Stomach (tissue), 9 donors: ENCODE measurements around the gene CABP2. TPM values are rescaled to one million over a fixed set of nuclear protein-coding genes. Genes with fewer than 3 reads are reported as not detected.

Experiments
- DNase-seq, 2 donors: peaks; one replicate each; pipeline versions ENCODE4 v3.0.0 to v3.0.0-alpha.2; 2013 to 2019
- H3K27ac ChIP-seq, 5 donors: fragments of 200-600 bp in 4 of 5; sonication (generic) in 4 of 5; one replicate each; pipeline ENCODE4 v1.5.1; 2013 to 2019; ENCODE audit warnings: mild to moderate bottlenecking in 1 of 5, moderate library complexity in 1 of 5
- H3K27me3 ChIP-seq, 3 donors: fragments of 200-600 bp; sonication (generic); one replicate each; pipeline ENCODE4 v1.5.1; 2017 to 2019; ENCODE audit warnings: mixed run types in 1 of 3
- H3K36me3 ChIP-seq, 4 donors: fragments of 200-600 bp; sonication (generic); 1 replicate in 3 of 4; 2 replicates in 1 of 4; pipeline ENCODE4 v1.5.1; 2016 to 2019
- H3K4me1 ChIP-seq, 4 donors: fragments of 200-600 bp; sonication (generic); one replicate each; pipeline ENCODE4 v1.5.1; 2016 to 2019
- H3K4me3 ChIP-seq, 4 donors: fragments of 200-600 bp; sonication (generic) in 3 of 4; one replicate each; pipeline ENCODE4 v1.5.1; 2016 to 2019; ENCODE audit warnings: mild to moderate bottlenecking in 1 of 4
- H3K9me3 ChIP-seq, 4 donors: fragments of 200-600 bp; sonication (generic); one replicate each; pipeline ENCODE4 v1.5.1; 2016 to 2019
- CTCF ChIP-seq, 7 experiments: fragments of 450-650 bp in 4 of 7; fragments of 200-600 bp in 3 of 7; sonication (generic) in 3 of 7; IDR thresholded peaks; one replicate each; pipeline ENCODE4 v1.5.1; 2016 to 2019; ENCODE audit warnings: antibody characterized with exemption in 7 of 7, control low read depth in 2 of 7, mild to moderate bottlenecking in 1 of 7
- EP300 ChIP-seq: sonication (generic); formaldehyde crosslinking; IDR thresholded peaks from one replicate; pipeline ENCODE4 v1.6.1; 2017; ENCODE audit warnings: antibody characterized with exemption
- POLR2A ChIP-seq, 4 donors: fragments of 450-650 bp; IDR thresholded peaks; one replicate each; pipeline ENCODE4 v1.6.1; 2016; ENCODE audit warnings: antibody characterized with exemption in 4 of 4, control low read depth in 2 of 4, mild to moderate bottlenecking in 1 of 4, moderate library complexity in 1 of 4
- POLR2AphosphoS5 ChIP-seq, 3 donors: sonication (generic); formaldehyde crosslinking; IDR thresholded peaks; one replicate each; pipeline ENCODE4 v1.6.1; 2016; ENCODE audit warnings: antibody characterized with exemption in 3 of 3
- WGBS, 5 donors: extraction: QIAGEN DNeasy Blood & Tissue Kit in 3 of 5; methylation state at CpG; one replicate each; pipeline versions ENCODE4 v1.1.5 to v1.1.7; 2013 to 2018; 5-methylcytosine and 5-hydroxymethylcytosine counted together
- intact Hi-C: fragments of 100-400 bp; cut with DNase I; formaldehyde crosslinking; loops from one replicate; pipeline ENCODE4 v1.15.1; 2023; ENCODE audit warnings: low total_unique reads
- polyA plus RNA-seq, 3 donors: library from polyadenylated mRNA; stranded (reverse); fragments of 200-250 nt; gene quantifications; one replicate each; pipeline ENCODE4 v1.2.3, GENCODE V29; 2013
- total RNA-seq, 5 donors: library from RNA; depleted of rRNA; stranded (reverse); fragments of >200 nt; gene quantifications; one replicate each; pipeline versions ENCODE4 v1.1.0 to v1.2.3, GENCODE V29; 2014 to 2016
- donor health status: healthy with polysubstance abuse.
- donor health status: Bipolar disorder and iron deficiency.
- donor health status: healthy.

The CABP2 gene
- total and polyA plus RNA-seq, 8 donors, result not detected

DNA sequence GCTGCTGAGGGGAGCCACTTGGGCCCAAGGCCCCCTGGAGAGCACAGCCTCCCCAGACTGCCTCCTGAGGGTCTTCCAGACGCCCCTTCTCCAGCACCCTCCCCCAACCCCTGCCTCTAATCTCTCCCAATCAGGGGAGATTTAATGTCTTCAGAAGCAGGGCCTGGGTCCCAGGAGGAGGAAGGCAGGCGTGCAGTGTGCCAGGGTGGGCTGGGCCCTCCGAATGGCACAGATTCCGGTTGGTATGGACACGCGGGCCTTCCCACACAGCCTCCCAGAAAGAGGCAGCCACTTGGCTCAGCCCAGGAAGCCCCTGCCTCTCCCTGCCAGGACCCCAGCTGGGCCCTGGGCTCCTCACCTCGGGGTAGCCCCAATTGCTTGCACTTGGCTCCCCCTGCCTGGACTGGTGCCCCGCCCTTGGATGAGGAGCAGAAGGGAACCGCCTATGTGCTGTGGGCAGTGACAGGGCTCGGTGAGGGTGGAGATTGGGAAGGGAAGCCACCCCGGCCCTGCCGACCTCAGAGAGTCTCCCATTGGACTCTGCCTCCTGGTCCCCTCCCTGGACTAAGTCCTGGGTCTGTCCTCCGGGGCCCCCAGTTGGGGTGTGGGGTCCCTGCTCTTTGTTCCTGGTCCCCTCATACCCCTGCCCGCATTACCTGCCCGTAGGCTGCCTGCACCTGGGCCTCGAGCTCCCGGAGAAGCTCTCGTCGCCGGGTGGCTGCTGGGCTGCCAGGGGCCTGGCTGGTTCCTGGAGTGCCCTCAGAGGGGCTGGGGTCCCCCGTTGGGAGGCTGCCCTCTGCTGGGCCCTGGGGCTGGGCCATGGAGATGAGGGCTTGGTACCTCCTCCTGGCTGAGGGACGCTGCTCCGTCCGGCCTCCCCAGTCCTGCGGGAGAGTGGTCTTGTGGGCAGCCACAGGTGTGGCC is 572 bp upstream of the CABP2 start:
- 76 to 83% (median 78%) methylated on average over 15 to 25 of the region's 25 CpGs for WGBS, 5 donors
- DNase-seq, result no peak
- H3K4me1 ChIP-seq, result no peaks in the 10 kb centered on the region
- intact Hi-C loops, result no loop called here
- no peaks in the 10 kb centered on the region for H3K36me3 ChIP-seq
- TF ChIP-seq POLR2A (IDR thresholded peaks at IDR 0.05), result no peak
- TF ChIP-seq CTCF (IDR thresholded peaks at IDR 0.05), result no peak
- TF ChIP-seq EP300, result no peak
- TF ChIP-seq POLR2AphosphoS5 (IDR thresholded peaks at IDR 0.05), result no peak
- H3K9me3 ChIP-seq, result no peaks in the 10 kb centered on the region
- H3K4me3 ChIP-seq, result no peak overlapping the region
- H3K27me3 ChIP-seq, result peaks cover 0 to 32% (median 0%) of the 10 kb centered on the region in 3 donors
- H3K27ac ChIP-seq, result no peak overlapping the region

DNA sequence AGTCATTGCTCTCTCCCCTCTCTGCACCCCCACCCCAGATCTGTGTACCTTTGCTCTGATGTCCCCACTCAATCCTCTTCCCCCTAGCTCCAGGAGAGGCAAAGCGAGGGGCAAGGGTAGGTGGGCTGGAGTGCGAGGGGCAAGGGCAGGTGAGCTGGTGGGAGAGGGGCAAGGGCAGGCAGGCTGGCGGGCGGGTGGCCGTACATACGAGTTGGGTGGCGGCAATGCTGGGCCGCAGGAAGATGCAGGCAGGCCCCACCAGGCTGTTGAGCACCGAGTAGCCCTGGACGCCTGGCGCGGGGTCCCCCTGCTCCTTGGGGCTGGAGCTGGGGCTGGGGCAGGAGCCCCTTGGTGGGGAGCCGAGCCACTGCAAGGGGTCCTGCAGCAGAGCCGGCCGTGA is 908 bp downstream of the CABP2 start:
- H3K27ac ChIP-seq, result no peak overlapping the region
- intact Hi-C loops, result no loop called here
- no peaks in the 10 kb centered on the region for H3K9me3 ChIP-seq
- no peak overlapping the region for H3K4me3 ChIP-seq
- TF ChIP-seq EP300 (no peak), POLR2A (IDR thresholded peaks at IDR 0.05) (no peak), CTCF (IDR thresholded peaks at IDR 0.05) (no peak)
- H3K4me1 ChIP-seq, result no peaks in the 10 kb centered on the region
- peaks cover 0 to 36% (median 0%) of the 10 kb centered on the region in 3 donors for H3K27me3 ChIP-seq
- 76 to 93% (median 93%) methylated on average over 9 to 15 of the region's 15 CpGs for WGBS, 5 donors
- DNase-seq, result no peak
- no peaks in the 10 kb centered on the region for H3K36me3 ChIP-seq

DNA sequence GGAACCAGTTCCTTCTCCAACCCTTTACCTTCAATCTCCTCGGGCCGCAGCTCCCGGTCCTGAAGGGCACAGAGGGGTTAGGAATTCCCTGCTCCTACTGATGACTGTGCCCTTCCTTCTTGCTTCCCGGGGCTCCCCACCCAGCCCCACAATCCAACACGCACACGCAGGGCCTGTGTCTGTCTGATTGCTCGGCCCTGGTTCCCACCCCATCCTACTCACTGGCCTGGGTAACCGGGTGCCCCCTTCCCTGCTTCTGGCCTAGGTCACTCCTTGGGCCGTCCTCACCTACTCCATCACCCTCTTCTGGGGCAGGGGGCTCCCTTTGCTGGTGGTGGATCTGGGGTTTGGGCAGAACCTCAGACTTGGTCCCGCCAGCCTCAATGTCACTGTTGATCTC is 1.3 kb downstream of the CABP2 start:
- Histone ChIP-seq H3K27me3 (peaks cover 0 to 36% (median 0%) of the 10 kb centered on the region in 3 donors), H3K27ac (no peak overlapping the region), H3K4me1 (no peaks in the 10 kb centered on the region), H3K4me3 (no peak overlapping the region), H3K9me3 (no peaks in the 10 kb centered on the region), H3K36me3 (no peaks in the 10 kb centered on the region)
- no peak for DNase-seq
- no peak for TF ChIP-seq CTCF (IDR thresholded peaks at IDR 0.05)
- TF ChIP-seq POLR2AphosphoS5 (IDR thresholded peaks at IDR 0.05), result no peak
- TF ChIP-seq POLR2A (IDR thresholded peaks at IDR 0.05), result no peak
- TF ChIP-seq EP300, result no peak
- WGBS, 5 donors, result 75 to 84% (median 80%) methylated on average over 10 of the region's 10 CpGs
- intact Hi-C loops, result no loop called here

- H3K27ac ChIP-seq, result no peak overlapping the region
- H3K9me3 ChIP-seq, result no peaks in the 10 kb centered on the region
- DNase-seq, result no peak
- H3K36me3 ChIP-seq, result no peaks in the 10 kb centered on the region
- H3K4me1 ChIP-seq, result no peaks in the 10 kb centered on the region
- 79 to 90% (median 86%) methylated on average over 16 of the region's 16 CpGs for WGBS, 5 donors
- peaks cover 0 to 40% (median 0%) of the 10 kb centered on the region in 3 donors for H3K27me3 ChIP-seq
- intact Hi-C loops, result no loop called here
- TF ChIP-seq POLR2A (IDR thresholded peaks at IDR 0.05) (no peak), CTCF (IDR thresholded peaks at IDR 0.05) (no peak), EP300 (no peak), POLR2AphosphoS5 (IDR thresholded peaks at IDR 0.05) (no peak)
- H3K4me3 ChIP-seq, result no peak overlapping the region
Observed at GRCh38 chr11:67520856-67521824, 2.1 kb downstream of the CABP2 start.
